Muscle layer of colon (tissue), 2 donors: ENCODE measurements around the gene SPPL2C.

Experiments used
- H3K27ac ChIP-seq: one replicate; pipeline ENCODE4 v1.7.0; 2013; ENCODE audit warnings: low read depth, mild to moderate bottlenecking, low read length, moderate library complexity
- H3K27me3 ChIP-seq, 2 donors: one replicate each; pipeline ENCODE4 v1.7.0; 2013; ENCODE audit warnings: low read length in 2 of 2, mild to moderate bottlenecking in 2 of 2; ENCODE audit not compliant: insufficient read depth in 2 of 2, control insufficient read depth in 1 of 2
- H3K36me3 ChIP-seq: one replicate; pipeline ENCODE4 v1.7.0; 2013; ENCODE audit warnings: mild to moderate bottlenecking, low read length; ENCODE audit not compliant: insufficient read depth
- H3K4me1 ChIP-seq: one replicate; pipeline ENCODE4 v1.7.0; 2013; ENCODE audit warnings: mild to moderate bottlenecking, low read length; ENCODE audit not compliant: insufficient read depth
- H3K4me3 ChIP-seq, 2 donors: one replicate each; pipeline ENCODE4 v1.7.0; 2013; ENCODE audit warnings: low read length in 2 of 2, low read depth in 1 of 2, mild to moderate bottlenecking in 1 of 2, moderate library complexity in 1 of 2
- H3K9ac ChIP-seq: one replicate; pipeline ENCODE4 v1.7.0; 2013; ENCODE audit warnings: low read length
- H3K9me3 ChIP-seq: one replicate; pipeline ENCODE4 v1.7.0; 2013; ENCODE audit warnings: mild to moderate bottlenecking, low read length
- donor health status: abdominal sarcoma.
- donor health status: Adenocarcinoma of cecum.

The SPPL2C gene, protein sequence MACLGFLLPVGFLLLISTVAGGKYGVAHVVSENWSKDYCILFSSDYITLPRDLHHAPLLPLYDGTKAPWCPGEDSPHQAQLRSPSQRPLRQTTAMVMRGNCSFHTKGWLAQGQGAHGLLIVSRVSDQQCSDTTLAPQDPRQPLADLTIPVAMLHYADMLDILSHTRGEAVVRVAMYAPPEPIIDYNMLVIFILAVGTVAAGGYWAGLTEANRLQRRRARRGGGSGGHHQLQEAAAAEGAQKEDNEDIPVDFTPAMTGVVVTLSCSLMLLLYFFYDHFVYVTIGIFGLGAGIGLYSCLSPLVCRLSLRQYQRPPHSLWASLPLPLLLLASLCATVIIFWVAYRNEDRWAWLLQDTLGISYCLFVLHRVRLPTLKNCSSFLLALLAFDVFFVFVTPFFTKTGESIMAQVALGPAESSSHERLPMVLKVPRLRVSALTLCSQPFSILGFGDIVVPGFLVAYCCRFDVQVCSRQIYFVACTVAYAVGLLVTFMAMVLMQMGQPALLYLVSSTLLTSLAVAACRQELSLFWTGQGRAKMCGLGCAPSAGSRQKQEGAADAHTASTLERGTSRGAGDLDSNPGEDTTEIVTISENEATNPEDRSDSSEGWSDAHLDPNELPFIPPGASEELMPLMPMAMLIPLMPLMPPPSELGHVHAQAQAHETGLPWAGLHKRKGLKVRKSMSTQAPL

DNA sequence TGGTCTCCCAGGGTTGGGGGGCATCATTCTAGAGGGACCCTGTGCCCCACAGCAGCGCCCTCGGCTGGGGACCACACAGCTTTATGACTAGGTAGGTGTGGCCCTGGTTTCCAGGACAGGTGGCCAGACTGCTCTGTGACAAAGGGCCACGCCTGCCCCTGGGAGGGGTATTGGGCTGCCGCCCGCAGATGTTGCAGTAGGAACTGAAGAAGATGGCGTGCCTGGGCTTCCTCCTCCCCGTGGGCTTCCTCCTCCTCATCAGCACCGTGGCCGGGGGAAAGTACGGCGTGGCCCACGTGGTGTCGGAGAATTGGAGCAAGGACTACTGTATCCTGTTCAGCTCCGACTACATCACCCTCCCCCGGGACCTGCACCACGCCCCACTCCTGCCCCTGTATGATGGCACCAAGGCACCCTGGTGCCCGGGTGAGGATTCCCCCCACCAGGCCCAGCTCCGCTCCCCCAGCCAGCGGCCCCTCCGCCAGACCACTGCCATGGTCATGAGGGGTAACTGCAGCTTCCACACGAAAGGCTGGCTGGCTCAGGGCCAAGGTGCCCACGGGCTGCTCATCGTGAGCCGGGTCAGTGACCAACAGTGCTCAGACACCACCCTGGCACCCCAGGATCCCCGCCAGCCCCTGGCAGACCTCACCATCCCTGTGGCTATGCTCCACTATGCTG, at the start of gene SPPL2C:
TSS of gene SPPL2C (plus strand) at position 187 of the 681 bp plus-strand sequence. CDS start at position 213, 26 bp downstream.
- Histone ChIP-seq H3K4me1 (no peaks in the 10 kb centered on the region), H3K27ac (no peak within 1 kb of the TSS), H3K9ac (no peak within 1 kb of the TSS), H3K27me3 (peaks cover 0 to 2% of the 10 kb centered on the region in 2 donors), H3K36me3 (no peaks in the 10 kb centered on the region), H3K4me3 (no peak within 1 kb of the TSS), H3K9me3 (no peaks in the 10 kb centered on the region)

DNA sequence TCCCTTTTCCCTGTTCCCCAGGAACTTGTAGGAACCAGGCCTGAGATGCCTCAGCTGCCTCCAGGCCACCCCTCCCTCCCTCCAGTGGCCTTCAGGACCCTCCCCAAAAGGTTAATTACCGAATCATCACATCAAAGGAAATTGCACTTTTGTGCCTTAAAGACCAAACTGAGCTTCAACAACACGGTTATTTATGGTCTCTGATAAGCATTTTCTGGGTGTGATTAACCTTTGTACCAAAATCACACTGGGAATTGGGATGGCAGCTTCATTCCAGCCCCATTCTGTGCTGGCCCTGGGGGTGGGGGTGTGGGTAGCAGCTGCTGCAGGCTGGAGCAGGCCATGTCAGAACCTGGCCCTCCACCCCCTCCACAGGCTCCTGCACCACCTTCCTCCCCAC, 43.9 kb upstream of the SPPL2C start:
- no peaks in the 10 kb centered on the region for H3K9me3 ChIP-seq
- H3K4me3 ChIP-seq: no peak overlapping the region
- no peak overlapping the region for H3K9ac ChIP-seq
- H3K36me3 ChIP-seq: no peaks in the 10 kb centered on the region
- no peaks in the 10 kb centered on the region for H3K4me1 ChIP-seq
- no peak overlapping the region for H3K27ac ChIP-seq
- peaks cover 0 to 26% of the 10 kb centered on the region in 2 donors for H3K27me3 ChIP-seq

DNA sequence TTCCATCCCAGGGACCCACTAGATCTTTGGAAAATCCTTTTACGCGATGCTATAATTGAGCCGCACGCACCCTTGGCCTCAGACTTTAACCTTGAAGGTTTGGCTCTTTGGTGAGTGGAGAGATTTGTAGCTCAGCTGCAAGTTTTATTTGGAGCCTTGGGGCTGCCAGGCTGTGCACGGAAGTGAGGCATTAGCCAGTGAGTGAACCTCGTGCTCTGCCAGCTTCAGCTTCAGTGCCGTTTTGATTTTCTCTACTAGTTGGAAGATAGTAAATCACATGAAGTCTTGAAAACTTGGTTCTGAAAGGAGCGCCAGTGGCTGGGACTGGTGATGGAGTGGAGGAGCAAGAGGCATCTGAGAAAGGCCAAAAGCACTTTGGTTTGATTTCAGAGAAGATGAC, 43.3 kb upstream of the SPPL2C start:
- no peak overlapping the region for H3K27ac ChIP-seq
- H3K4me3 ChIP-seq: no peak overlapping the region
- no peak overlapping the region for H3K9ac ChIP-seq
- H3K9me3 ChIP-seq: no peaks in the 10 kb centered on the region
- no peaks in the 10 kb centered on the region for H3K4me1 ChIP-seq
- H3K27me3 ChIP-seq: peaks cover 0 to 20% of the 10 kb centered on the region in 2 donors
- no peaks in the 10 kb centered on the region for H3K36me3 ChIP-seq

DNA sequence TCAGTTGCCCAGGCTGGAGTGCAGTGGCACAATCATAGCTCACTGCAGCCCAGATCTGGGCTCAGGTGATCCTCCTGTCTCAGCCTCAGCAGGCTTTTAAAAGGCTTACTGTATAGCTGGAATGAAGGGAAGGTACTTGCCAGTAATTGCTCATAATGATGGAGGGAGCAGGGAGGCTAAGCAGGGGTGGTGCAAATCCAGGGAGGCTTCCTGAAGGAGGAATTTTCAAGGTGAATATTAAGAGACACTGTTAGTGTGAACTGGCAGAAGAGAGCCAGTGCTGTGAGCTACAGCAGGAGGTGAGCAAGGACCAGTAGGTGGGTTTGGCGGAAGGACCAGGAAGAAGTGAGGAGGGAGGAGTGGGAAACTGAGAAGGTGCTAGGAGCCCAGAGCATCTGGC, 35.8 kb upstream of the SPPL2C start:
- Histone ChIP-seq H3K9ac (no peak overlapping the region), H3K4me3 (no peak overlapping the region), H3K9me3 (no peaks in the 10 kb centered on the region), H3K27ac (no peak overlapping the region), H3K4me1 (no peaks in the 10 kb centered on the region), H3K27me3 (peaks cover 0 to 11% of the 10 kb centered on the region in 2 donors), H3K36me3 (no peaks in the 10 kb centered on the region)

DNA sequence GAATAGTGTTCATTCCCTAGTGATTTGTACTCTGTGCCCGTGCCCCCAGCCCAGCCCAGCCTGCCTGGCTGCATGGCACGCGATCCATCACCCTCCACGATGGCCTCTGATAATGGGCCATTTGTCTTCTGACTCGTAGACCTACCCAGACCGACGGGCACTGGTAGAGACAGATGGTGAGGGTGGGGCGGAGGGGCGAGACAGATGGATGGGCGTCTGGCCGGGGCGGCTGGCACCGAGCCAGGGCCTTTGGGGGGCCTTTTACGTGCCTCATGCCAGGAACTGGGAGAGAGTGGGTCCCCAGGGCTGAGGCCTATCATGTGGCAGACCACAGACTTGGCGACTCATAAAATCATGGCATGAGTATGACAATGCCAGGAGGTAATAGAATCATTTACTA, 35.2 kb upstream of the SPPL2C start:
- H3K4me1 ChIP-seq: no peaks in the 10 kb centered on the region
- H3K36me3 ChIP-seq: no peaks in the 10 kb centered on the region
- H3K27ac ChIP-seq: no peak overlapping the region
- no peak overlapping the region for H3K4me3 ChIP-seq
- peaks cover 0 to 11% of the 10 kb centered on the region in 2 donors for H3K27me3 ChIP-seq
- no peaks in the 10 kb centered on the region for H3K9me3 ChIP-seq
- no peak overlapping the region for H3K9ac ChIP-seq

DNA sequence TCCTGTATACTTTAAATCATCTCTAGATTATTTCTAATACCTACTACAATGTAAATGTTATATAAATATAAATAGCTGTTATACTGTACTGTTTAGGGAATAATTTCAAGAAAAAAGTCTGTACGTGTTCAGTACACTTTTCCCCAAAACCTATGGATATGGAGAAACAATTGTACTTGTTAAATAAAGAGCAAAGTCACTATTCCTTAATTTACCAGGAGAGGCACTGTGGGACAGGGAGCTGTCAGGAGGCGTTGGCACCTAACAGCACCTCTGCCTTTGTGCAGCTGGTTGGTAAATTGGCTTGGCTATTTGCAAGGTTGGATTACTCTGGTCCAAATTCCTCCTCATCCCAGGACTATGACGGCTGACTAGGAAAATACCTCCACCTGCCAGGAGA, 32.6 kb upstream of the SPPL2C start:
- Histone ChIP-seq H3K9ac (no peak overlapping the region), H3K27me3 (peaks cover 0 to 9% of the 10 kb centered on the region in 2 donors), H3K36me3 (no peaks in the 10 kb centered on the region), H3K27ac (no peak overlapping the region), H3K4me1 (no peaks in the 10 kb centered on the region), H3K4me3 (no peak overlapping the region), H3K9me3 (no peaks in the 10 kb centered on the region)

DNA sequence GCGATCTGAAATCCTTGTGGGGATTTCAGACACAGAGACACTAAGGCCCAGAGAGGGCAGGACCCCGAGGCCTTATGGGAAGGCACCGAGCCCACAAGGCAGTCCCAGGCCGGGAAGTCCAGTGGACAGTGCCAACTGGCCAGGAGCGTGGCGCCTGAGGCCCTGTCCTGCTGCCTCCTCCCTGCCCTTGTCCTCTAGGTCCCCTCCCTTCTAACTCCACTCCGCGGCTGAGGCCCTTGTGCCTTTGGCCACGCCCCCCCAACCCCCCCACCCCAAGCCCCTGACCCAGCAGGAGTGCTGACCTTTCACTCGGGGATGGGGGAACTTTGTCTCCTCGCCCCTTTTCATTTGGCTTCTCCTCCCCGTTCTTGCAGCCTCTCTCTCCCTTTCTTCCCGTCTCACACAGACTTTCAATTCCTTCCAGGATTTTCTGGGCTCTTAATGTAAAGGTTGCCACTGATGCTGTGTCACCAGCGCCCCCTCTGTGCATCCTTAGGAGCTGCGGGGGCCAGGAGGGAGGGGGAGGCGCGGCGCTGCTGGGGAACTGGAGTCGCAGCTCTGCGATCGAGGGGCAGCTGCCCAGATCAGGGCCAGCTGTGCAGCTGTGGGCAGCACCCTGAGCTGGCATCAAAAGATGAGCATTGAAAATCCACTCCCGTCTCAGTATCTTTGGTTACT, 31.5 kb upstream of the SPPL2C start:
- H3K9ac ChIP-seq: no peak overlapping the region
- no peak overlapping the region for H3K27ac ChIP-seq
- H3K4me3 ChIP-seq: no peak overlapping the region
- H3K27me3 ChIP-seq: peaks cover 0 to 6% of the 10 kb centered on the region in 2 donors
- no peaks in the 10 kb centered on the region for H3K9me3 ChIP-seq
- H3K4me1 ChIP-seq: no peaks in the 10 kb centered on the region
- H3K36me3 ChIP-seq: no peaks in the 10 kb centered on the region

DNA sequence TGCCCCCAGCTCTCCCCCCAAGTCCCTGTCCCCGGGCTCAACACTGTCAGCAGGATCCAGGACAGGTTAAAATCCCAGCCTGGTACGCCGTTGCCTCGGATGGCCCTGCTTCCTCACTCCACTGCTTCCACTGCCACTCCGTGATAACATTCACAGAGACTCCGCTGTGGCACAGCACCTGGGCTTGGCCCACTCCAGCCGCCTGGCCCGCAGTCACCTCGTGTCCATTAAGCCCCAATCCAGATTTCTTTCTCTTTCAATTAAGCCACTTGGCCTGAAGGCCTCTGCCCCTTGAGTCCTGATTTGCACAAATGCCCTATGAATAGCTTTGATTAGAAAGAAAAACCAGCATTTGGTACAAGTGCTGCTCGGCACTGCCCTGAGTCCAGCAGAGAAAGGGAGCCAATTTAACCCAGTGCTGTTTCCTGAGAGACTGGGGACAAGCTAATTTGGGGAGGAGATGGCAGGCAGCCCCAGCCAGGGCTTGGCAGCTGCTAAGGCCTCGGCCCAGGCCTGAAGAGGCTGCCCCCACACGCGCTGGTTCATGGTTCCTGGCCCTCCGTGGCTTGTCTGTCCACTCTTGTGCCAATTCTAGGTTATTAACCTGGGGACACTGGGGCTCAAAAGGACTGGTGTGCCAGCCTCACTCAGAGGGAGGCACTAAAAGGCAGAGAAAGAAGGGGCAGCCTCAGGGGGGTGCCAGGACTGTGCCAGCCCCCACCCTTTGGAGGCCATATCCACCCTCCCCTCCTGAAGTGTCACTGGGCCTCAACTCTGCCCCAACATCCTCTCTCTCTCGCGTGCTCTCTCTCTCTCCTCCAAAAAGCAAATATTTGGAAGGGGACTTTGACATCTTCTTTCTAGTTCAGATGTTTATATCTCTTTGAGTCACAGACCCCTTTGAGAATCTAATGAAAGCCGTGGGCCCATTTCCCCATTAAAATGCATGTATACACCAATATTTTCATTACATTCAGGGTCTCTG, 29.8 kb upstream of the SPPL2C start:
- Histone ChIP-seq H3K27me3 (peaks cover 0 to 6% of the 10 kb centered on the region in 2 donors), H3K27ac (no peak overlapping the region), H3K4me1 (no peaks in the 10 kb centered on the region), H3K4me3 (no peak overlapping the region), H3K9me3 (no peaks in the 10 kb centered on the region), H3K36me3 (no peaks in the 10 kb centered on the region), H3K9ac (no peak overlapping the region)

DNA sequence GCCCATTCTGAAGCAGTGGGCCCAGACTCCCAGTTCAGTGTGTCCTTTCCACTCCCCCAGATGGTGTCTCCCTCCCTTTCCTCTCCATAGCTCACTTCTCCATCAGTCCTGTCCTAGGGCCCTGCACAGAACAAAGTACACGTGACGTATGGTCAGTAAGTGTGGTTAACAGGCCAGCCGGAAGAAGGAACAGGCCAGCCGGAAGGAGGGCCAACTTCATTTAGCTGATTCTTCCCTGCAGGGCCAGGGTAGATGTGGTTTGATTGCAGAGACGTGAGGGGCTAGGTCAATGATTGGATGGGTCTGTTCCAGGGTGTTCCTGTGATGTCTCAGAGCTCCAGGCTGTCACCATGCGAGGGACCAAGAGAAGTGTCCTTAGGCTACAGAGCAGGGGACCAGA, 28.9 kb upstream of the SPPL2C start:
- H3K9ac ChIP-seq: no peak overlapping the region
- H3K27me3 ChIP-seq: peaks cover 0 to 6% of the 10 kb centered on the region in 2 donors
- no peaks in the 10 kb centered on the region for H3K4me1 ChIP-seq
- H3K9me3 ChIP-seq: no peaks in the 10 kb centered on the region
- no peaks in the 10 kb centered on the region for H3K36me3 ChIP-seq
- H3K4me3 ChIP-seq: no peak overlapping the region
- no peak overlapping the region for H3K27ac ChIP-seq

DNA sequence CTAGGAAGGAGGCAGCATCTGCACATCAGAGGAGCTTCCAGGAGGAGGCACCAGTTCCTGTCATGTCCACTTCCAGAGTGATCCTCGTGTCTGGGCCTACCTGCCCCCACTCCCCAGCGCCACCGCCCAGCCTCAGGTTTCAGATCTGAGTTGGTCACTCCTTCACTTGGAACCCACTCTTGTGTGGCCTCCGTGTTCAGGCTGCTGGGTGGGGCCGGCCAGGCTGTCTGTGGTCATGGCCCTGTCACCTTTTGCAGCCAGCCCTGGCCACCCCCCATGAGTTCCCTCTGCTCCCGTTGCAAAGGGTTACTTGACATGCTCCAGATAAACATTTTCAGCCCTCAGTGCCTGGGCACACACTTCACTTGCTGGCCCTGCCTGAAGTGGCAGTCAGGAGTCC, 26.6 kb upstream of the SPPL2C start:
- Histone ChIP-seq H3K36me3 (no peaks in the 10 kb centered on the region), H3K27me3 (peaks cover 0 to 9% of the 10 kb centered on the region in 2 donors), H3K27ac (no peak overlapping the region), H3K4me3 (no peak overlapping the region), H3K9me3 (no peaks in the 10 kb centered on the region), H3K9ac (no peak overlapping the region), H3K4me1 (no peaks in the 10 kb centered on the region)
